ENCODE measurements around the gene OR5C1. TPM values are rescaled to one million over a fixed set of nuclear protein-coding genes. Genes with fewer than 3 reads are reported as not detected.

The OR5C1 gene
- total and polyA plus RNA-seq, 2 of the 13 experiments (the other 11 are each of a cell fraction or from before 2014, with no cell fraction given), result not detected

DNA sequence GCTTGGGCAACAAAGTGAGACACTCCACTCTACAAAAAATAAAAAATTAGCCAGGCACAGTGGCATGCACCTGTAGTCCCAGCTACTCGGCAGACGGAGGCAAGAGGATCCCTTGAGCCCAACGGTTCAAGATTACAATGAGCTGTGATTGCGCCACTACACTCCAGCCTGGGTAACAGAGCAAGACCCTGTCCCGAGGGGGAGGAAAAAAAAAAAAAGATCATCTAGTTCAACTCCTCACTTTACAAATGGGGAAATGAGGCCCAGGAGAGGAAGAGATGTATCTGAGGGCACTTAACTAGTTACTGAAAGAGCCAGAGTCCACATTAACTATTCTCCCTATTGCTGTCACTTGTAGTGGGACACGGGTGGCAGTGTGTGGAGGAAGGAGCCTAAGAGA, 25.8 kb downstream of the OR5C1 start:
- DNase-seq (ENCODE audit: low spot score), result no peak
- H3K4me1 ChIP-seq (ENCODE audit: insufficient read depth, low read length), result peaks cover 27% of the 10 kb centered on the region
- H3K4me2 ChIP-seq (ENCODE audit: low read depth, low read length), result no peak overlapping the region
- in situ Hi-C loops (cut with HindIII; ENCODE audit: extremely low pct_ligation_motif_present, low pct_unique_long_range_greater_than_20kb) (loop anchor here (5.0 to 25.0 kb wide), 3 partner anchors 347 to 710 kb away; partner anchors contain the start of gene PTGS1), intact Hi-C loops (cut with micrococcal nuclease; ENCODE audit: unreplicated experiment) (loop anchor here (5.0 kb wide), 1 partner anchor 717 kb away; no protein-coding TSS in a partner anchor)
- H3K79me2 ChIP-seq (ENCODE audit: insufficient read depth, low read length), result no peaks in the 10 kb centered on the region
- H3K9ac ChIP-seq (ENCODE audit: insufficient read depth, low read depth, low read length), result no peak overlapping the region
- no peak for FAIRE-seq
- no peaks in the 10 kb centered on the region for H4K20me1 ChIP-seq (ENCODE audit: insufficient read depth, low read length)
- no peak overlapping the region for H2AFZ ChIP-seq (ENCODE audit: low read length)
- CTCF ChIA-PET (ENCODE audit: low intra/inter-chr PET ratio, low total read pairs), result no interaction called here
- no peak for ATAC-seq
- no TSS peak for BruUV-seq (replicated peaks)
- no peaks in the 10 kb centered on the region for H3K9me3 ChIP-seq (ENCODE audit: low read length)
- H3K36me3 ChIP-seq (replicated peaks in 1 of 2; ENCODE audit: control insufficient read depth in 1 of 2, insufficient read depth in 2 of 2, low read length in 2 of 2), result peaks cover 0 to 8% of the 10 kb centered on the region in 2 experiments; a peak in 3 of 5 replicates
- H3K4me3 ChIP-seq (replicated peaks in 1 of 3; ENCODE audit: insufficient read depth in 1 of 3, low read depth in 2 of 3, low read length in 3 of 3), result no peak overlapping the region
- 27% methylated on average over 6 of the region's 6 CpGs for WGBS (ENCODE audit: low lambda C conversion rate)
- H3K27ac ChIP-seq (ENCODE audit: extremely low read length, insufficient read depth, low read length), result no peak overlapping the region
- POLR2A ChIA-PET, result no interaction called here
- no peaks in the 10 kb centered on the region for H3K27me3 ChIP-seq (ENCODE audit: control insufficient read depth in 1 of 2, insufficient read depth in 2 of 2, low read length in 2 of 2)
- TF ChIP-seq PAX8 (CRISPR knock-in tag; IDR thresholded peaks at IDR 0.05; ENCODE audit: borderline replicate concordance) (no peak), ZNF362 (CRISPR knock-in tag; IDR thresholded peaks at IDR 0.05; ENCODE audit: borderline replicate concordance) (no peak), ZNF576 (CRISPR knock-in tag; IDR thresholded peaks at IDR 0.05) (no peak), CBX5 (CRISPR knock-in tag; IDR thresholded peaks at IDR 0.05; ENCODE audit: borderline replicate concordance) (no peak), ZNF574 (CRISPR knock-in tag; IDR thresholded peaks at IDR 0.05) (no peak), ZNF780A (CRISPR knock-in tag; IDR thresholded peaks at IDR 0.05) (no peak), DNMT3B (CRISPR knock-in tag; conservative IDR thresholded peaks at IDR 0.05) (no peak), ATRX (CRISPR knock-in tag; IDR thresholded peaks at IDR 0.05; ENCODE audit: borderline replicate concordance) (no peak), ZUFSP (CRISPR knock-in tag; IDR thresholded peaks at IDR 0.05; ENCODE audit: borderline replicate concordance) (no peak), SP2 (CRISPR knock-in tag; IDR thresholded peaks at IDR 0.05) (no peak), ZNF740 (CRISPR knock-in tag; IDR thresholded peaks at IDR 0.05) (no peak), WIZ (CRISPR knock-in tag; IDR thresholded peaks at IDR 0.05) (no peak), SNAI1 (CRISPR knock-in tag; IDR thresholded peaks at IDR 0.05; ENCODE audit: borderline replicate concordance) (no peak), ZFP90 (CRISPR knock-in tag; IDR thresholded peaks at IDR 0.05; ENCODE audit: borderline replicate concordance) (no peak)
- TF ChIP-seq, protein P1, sequence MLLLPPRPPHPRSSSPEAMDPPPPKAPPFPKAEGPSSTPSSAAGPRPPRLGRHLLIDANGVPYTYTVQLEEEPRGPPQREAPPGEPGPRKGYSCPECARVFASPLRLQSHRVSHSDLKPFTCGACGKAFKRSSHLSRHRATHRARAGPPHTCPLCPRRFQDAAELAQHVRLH (CRISPR knock-in tag; IDR thresholded peaks at IDR 0.05; ENCODE audit: borderline replicate concordance, low read depth), result no peak
- TF ChIP-seq, protein P2, sequence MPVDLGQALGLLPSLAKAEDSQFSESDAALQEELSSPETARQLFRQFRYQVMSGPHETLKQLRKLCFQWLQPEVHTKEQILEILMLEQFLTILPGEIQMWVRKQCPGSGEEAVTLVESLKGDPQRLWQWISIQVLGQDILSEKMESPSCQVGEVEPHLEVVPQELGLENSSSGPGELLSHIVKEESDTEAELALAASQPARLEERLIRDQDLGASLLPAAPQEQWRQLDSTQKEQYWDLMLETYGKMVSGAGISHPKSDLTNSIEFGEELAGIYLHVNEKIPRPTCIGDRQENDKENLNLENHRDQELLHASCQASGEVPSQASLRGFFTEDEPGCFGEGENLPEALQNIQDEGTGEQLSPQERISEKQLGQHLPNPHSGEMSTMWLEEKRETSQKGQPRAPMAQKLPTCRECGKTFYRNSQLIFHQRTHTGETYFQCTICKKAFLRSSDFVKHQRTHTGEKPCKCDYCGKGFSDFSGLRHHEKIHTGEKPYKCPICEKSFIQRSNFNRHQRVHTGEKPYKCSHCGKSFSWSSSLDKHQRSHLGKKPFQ (CRISPR knock-in tag; IDR thresholded peaks at IDR 0.05; ENCODE audit: insufficient replicate concordance), result no peak
